Thyroid gland (tissue), 4 donors: Measurements from ENCODE around the gene HYAL1.

Experiments used
- CTCF ChIP-seq, 6 experiments: fragments of 200-600 bp in 3 of 6; fragments of 450-650 bp in 3 of 6; sonication (generic) in 3 of 6; IDR thresholded peaks; one replicate each; pipeline ENCODE4 v1.5.1; 2016 to 2019; ENCODE audit warnings: antibody characterized with exemption in 6 of 6, mild to moderate bottlenecking in 2 of 6, inconsistent platforms in 1 of 6, moderate library complexity in 1 of 6
- POLR2A ChIP-seq, 2 donors: fragments of 450-650 bp; IDR thresholded peaks; one replicate each; pipeline ENCODE4 v1.6.1; 2017; ENCODE audit warnings: antibody characterized with exemption in 2 of 2, mild to moderate bottlenecking in 2 of 2, moderate library complexity in 1 of 2

GRCh38 chr3:50268276-50268675 lies 35.1 kb downstream of the HYAL1 start:
- TF ChIP-seq CTCF (IDR thresholded peaks at IDR 0.05) = no peak
- TF ChIP-seq POLR2A (IDR thresholded peaks at IDR 0.05) = no peak
